D341Med (cell line): ENCODE measurements around the gene MYL3.
"Not testable (repeated sequence)": the region's sequence is repeated elsewhere in the genome, so short reads cannot be mapped to it uniquely, and the experiment has no call there.

Source experiments
- DNase-seq: peaks from one replicate; pipeline ENCODE4 v3.0.0; 2012; ENCODE audit warnings: low spot score

Gene MYL3

GRCh38 chr3:46863261-46863782 lies at the start of gene MYL3:
MYL3 (minus strand) TSS chr3:46863444; CDS start chr3:46863390, 54 bp downstream.
- DNase-seq = no peak

GRCh38 chr3:46912986-46913385 lies 49.7 kb upstream of the MYL3 start:
- no peak for DNase-seq

GRCh38 chr3:46910914-46911313 lies 47.7 kb upstream of the MYL3 start:
- not testable (repeated sequence) for DNase-seq

GRCh38 chr3:46910166-46910760 lies 47.0 kb upstream of the MYL3 start:
- no peak for DNase-seq

GRCh38 chr3:46909535-46910161 lies 46.4 kb upstream of the MYL3 start:
- peak; percentile 91 for DNase-seq

GRCh38 chr3:46908986-46909534 lies 45.8 kb upstream of the MYL3 start:
- DNase-seq = no peak

GRCh38 chr3:46908294-46908985 lies 45.2 kb upstream of the MYL3 start:
- no peak for DNase-seq

GRCh38 chr3:46907960-46908293 lies 44.7 kb upstream of the MYL3 start:
- no peak for DNase-seq

GRCh38 chr3:46907271-46907670 lies 44.0 kb upstream of the MYL3 start:
- no peak for DNase-seq

- no peak for DNase-seq
Measured at GRCh38 chr3:46906471-46907058, 43.3 kb upstream of the MYL3 start.

GRCh38 chr3:46905661-46906451 lies 42.6 kb upstream of the MYL3 start:
- DNase-seq = no peak

- DNase-seq = no peak
Measured at GRCh38 chr3:46905213-46905560, 41.9 kb upstream of the MYL3 start.

GRCh38 chr3:46904303-46905212 lies 41.3 kb upstream of the MYL3 start:
- no peak for DNase-seq

- no peak for DNase-seq
Measured at GRCh38 chr3:46903341-46904302, 40.4 kb upstream of the MYL3 start.

- no peak for DNase-seq
Measured at GRCh38 chr3:46902188-46902631, 39.0 kb upstream of the MYL3 start.

GRCh38 chr3:46901591-46902187 lies 38.4 kb upstream of the MYL3 start:
- no peak for DNase-seq

- DNase-seq = no peak
Measured at GRCh38 chr3:46901061-46901460, 37.8 kb upstream of the MYL3 start.

GRCh38 chr3:46900356-46900755 lies 37.1 kb upstream of the MYL3 start:
- DNase-seq = no peak

GRCh38 chr3:46900007-46900292 lies 36.7 kb upstream of the MYL3 start:
- no peak for DNase-seq
